Activated CD8-positive, alpha-beta memory T cell treated with anti-CD3 and anti-CD28 coated beads for 48 hours (primary cell): ENCODE results near the gene RS1.

Experiments used
- DNase-seq, 3 experiments: peaks; one replicate each; pipeline ENCODE4 v3.0.0-alpha.2; 2020; ENCODE audit warnings: low read depth in 2 of 3, low spot score in 2 of 3

The RS1 gene

GRCh38 chrX:18607966-18608365, 63.9 kb downstream of the RS1 start:
- no peak for DNase-seq

- DNase-seq: no peak
These were observed 73.5 kb downstream of the RS1 start for GRCh38 chrX:18598413-18598812.

GRCh38 chrX:18596096-18596495, 75.8 kb downstream of the RS1 start:
- DNase-seq: no peak

DNA sequence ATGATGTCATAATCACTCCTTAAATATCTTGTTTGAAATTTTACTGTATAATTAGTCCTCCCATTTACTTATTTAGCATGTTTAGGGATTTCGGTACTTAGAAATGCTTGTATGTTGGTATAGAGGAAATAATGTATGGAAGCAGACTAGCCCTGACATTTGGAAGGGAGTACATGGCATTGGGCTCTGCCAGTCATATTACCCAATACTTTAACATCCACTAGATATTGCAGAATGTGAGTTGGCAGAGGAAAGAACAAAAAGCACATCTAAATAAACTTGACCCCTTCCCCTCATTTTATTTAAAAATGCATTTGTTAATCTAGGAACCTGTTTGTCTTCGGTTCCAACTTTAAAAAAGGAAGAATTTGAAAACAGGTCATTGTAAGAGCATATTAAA, 77.8 kb downstream of the RS1 start:
- DNase-seq: no peak

DNA sequence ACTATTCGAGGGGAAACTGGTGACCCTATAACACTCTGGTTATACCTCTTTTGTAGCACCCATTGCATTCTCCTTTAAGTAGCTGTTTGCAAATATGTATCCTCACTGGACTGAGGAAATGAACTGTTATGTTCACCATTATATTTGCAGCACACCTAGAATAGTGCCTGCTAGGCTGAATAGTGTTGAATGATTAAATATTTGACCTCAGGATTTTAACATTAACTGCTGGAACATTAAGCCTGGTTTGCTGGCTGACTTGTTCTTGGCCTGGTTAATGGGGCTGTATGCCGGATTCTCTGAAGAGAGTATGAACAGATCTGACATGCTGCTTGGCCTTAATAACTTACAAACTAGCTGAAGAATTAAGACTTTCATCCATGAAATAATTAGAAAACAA, 80.1 kb downstream of the RS1 start:
- no peak for DNase-seq
